Mucosa of descending colon (tissue), 3 donors: ENCODE measurements around the gene ATP6AP1. TPM values are rescaled to one million over a fixed set of nuclear protein-coding genes. Genes with fewer than 3 reads are reported as not detected.

ENCODE experiments used
- ATAC-seq: fragments of 200-7000 bp; cut with Tn5 transposase; one replicate; pipeline ENCODE4 v1.9.1; 2020; ENCODE audit warnings: mild to moderate bottlenecking, moderate library complexity
- DNase-seq, 3 donors: peaks; one replicate each; pipeline ENCODE4 v3.0.0-alpha.2; 2020
- H3K36me3 ChIP-seq: fragments of 200-600 bp; one replicate; pipeline ENCODE4 v1.8.0; 2021; ENCODE audit warnings: low read depth, mild to moderate bottlenecking
- H3K4me1 ChIP-seq: fragments of 200-600 bp; one replicate; pipeline ENCODE4 v1.8.0; 2021; ENCODE audit warnings: low read depth, mild to moderate bottlenecking
- H3K4me3 ChIP-seq: fragments of 200-600 bp; one replicate; pipeline ENCODE4 v1.8.0; 2021; ENCODE audit warnings: mild to moderate bottlenecking
- H3K9me3 ChIP-seq: fragments of 200-600 bp; one replicate; pipeline ENCODE4 v1.8.0; 2021; ENCODE audit warnings: mild to moderate bottlenecking
- intact Hi-C, 2 donors: fragments of 100-400 bp; cut with DNase I in 1 of 2; cut with micrococcal nuclease in 1 of 2; formaldehyde crosslinking; loops; one replicate each; pipeline versions ENCODE4 v1.11.0 to v1.11.1; 2022; cut with DNase I, micrococcal nuclease
- long read RNA-seq, 2 donors: library from polyadenylated mRNA; unstranded; transcript quantifications; one replicate each; pipeline ENCODE4 v2.0.0, GENCODE V29; 2019 to 2021
- total RNA-seq, 3 donors: library from RNA; stranded (reverse); fragmentation: NEBNext Ultra II Directional in 2 of 3; extraction: Animal tissue kit (Norgen Biotek cat#: 25700) in 2 of 3; gene quantifications; one replicate each; pipeline versions ENCODE4 v1.2.1 to v1.2.4, GENCODE V29; 2021 to 2023
- TF ChIP-seq, protein P1 (sequence below): fragments of 200-600 bp; IDR thresholded peaks from one replicate; pipeline ENCODE4 v1.8.0; 2022; ENCODE audit warnings: antibody characterized with exemption, mild to moderate bottlenecking
- donor health status: DM: no; HTN: no; CAD: no; lungs with moderate emphysema.
- donor health status: DM: no; HTN: no; CAD: no.
- donor health status: DM: no; HTN: yes; CAD: no.

The ATP6AP1 gene, protein sequence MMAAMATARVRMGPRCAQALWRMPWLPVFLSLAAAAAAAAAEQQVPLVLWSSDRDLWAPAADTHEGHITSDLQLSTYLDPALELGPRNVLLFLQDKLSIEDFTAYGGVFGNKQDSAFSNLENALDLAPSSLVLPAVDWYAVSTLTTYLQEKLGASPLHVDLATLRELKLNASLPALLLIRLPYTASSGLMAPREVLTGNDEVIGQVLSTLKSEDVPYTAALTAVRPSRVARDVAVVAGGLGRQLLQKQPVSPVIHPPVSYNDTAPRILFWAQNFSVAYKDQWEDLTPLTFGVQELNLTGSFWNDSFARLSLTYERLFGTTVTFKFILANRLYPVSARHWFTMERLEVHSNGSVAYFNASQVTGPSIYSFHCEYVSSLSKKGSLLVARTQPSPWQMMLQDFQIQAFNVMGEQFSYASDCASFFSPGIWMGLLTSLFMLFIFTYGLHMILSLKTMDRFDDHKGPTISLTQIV
- 10 to 100 TPM; 78.1 to 95.8 (median 95.2) TPM for total RNA-seq
- long read RNA-seq, donor 1, transcript ATP6AP1-201 (10 exons, 2,099 nt), result major isoform, 119 of 139 reads
- long read RNA-seq, donor 1, partial matches to known transcripts, result 14 of 139 reads
- long read RNA-seq, donor 1, other reads (novel, unspliced or antisense), result 5 of 139 reads
- long read RNA-seq, donor 2, transcript ATP6AP1-201 (10 exons, 2,099 nt), result major isoform, 94 of 103 reads
- long read RNA-seq, donor 2, partial matches to known transcripts, result 9 of 103 reads
- long read RNA-seq, donor 2, other reads (novel, unspliced or antisense), result 0 of 103 reads

DNA sequence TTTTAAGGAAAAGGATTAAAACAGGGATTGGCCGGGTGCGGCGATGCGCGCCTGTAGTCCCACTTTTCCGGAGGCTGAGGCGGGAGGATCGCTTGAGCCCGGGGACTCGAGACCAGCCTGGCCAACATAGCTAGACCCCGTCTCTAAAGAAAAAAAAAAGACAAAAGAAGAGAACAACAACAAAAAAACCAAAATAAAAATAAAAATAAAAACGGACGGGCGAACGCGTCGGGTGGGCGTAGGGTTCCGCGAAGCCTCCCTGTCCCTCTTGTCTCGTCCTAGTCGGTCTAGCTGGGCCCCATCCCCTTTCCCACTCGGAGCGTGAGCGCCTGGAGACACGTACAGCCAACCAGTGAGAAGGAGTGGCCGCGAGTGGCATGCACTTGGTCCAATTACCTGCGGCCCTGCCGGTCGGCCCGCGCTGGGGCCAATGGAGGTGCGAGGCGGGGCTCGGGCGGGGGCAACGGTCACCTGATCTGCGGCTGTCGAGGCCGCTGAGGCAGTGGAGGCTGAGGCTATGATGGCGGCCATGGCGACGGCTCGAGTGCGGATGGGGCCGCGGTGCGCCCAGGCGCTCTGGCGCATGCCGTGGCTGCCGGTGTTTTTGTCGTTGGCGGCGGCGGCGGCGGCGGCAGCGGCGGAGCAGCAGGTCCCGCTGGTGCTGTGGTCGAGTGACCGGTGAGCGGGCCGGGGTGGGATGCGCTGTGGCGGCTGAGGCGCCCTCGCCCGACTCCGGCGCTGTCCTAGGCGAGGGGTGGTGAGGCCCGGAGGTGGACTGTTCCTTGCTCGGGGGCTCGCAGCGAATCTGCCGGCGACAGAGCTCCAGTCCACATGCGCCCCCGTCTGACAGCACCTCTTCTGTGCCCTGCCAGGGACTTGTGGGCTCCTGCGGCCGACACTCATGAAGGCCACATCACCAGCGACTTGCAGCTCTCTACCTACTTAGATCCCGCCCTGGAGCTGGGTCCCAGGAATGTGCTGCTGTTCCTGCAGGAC is at the start of gene ATP6AP1:
ATP6AP1 (plus strand) TSS at position 502 of the 996 bp plus-strand sequence; CDS start at position 518, 16 bp downstream.
- Histone ChIP-seq H3K9me3 (no peaks in the 10 kb centered on the region), H3K36me3 (no peaks in the 10 kb centered on the region), H3K4me3 (peak within 1 kb of the TSS; percentile 36), H3K4me1 (no peaks in the 10 kb centered on the region)
- ATAC-seq (peak; percentile 98), DNase-seq (peak; percentile 90 to 96 (median 93))
- intact Hi-C loops, result no loop called here
- TF ChIP-seq, protein P1, sequence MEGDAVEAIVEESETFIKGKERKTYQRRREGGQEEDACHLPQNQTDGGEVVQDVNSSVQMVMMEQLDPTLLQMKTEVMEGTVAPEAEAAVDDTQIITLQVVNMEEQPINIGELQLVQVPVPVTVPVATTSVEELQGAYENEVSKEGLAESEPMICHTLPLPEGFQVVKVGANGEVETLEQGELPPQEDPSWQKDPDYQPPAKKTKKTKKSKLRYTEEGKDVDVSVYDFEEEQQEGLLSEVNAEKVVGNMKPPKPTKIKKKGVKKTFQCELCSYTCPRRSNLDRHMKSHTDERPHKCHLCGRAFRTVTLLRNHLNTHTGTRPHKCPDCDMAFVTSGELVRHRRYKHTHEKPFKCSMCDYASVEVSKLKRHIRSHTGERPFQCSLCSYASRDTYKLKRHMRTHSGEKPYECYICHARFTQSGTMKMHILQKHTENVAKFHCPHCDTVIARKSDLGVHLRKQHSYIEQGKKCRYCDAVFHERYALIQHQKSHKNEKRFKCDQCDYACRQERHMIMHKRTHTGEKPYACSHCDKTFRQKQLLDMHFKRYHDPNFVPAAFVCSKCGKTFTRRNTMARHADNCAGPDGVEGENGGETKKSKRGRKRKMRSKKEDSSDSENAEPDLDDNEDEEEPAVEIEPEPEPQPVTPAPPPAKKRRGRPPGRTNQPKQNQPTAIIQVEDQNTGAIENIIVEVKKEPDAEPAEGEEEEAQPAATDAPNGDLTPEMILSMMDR, result no peak

DNA sequence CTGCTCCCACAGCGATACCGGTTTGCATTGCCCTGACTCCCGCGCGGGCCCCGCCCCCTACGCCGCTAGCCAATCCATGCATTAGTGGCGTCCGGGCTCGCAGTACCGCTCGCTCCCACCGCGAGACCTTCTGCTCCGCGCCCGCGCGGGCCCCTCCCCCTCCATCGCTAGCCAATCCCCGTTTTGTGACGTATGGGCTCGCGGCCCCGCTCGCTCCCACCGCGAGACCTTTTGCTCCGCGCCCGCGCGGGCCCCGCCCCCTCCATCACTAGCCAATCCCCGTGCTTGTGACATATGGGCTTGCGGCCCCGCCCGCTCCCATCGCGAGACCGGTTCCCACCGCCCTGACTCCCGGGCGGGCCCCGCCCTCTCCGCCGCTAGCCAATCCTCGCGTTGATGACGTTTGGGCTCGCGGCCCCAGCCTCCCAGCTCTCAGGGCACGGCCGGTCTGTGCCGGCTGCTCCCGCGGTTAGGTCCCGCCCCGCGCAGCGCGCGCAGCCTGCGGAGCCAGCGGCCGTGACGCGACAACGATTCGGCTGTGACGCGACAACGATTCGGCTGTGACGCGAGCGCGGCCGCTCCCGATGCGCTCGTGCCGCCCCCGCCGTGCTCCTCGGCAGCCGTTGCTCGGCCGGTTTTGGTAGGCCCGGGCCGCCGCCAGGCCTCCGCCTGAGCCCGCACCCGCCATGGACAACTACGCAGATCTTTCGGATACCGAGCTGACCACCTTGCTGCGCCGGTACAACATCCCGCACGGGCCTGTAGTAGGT is 49.5 kb upstream of the ATP6AP1 start, which contains the start of gene EMD:
EMD (plus strand) TSS at position 497 of the 770 bp plus-strand sequence; CDS start at position 687, 190 bp downstream.
- no peaks in the 10 kb centered on the region for H3K4me1 ChIP-seq
- H3K4me3 ChIP-seq, result peak within 1 kb of the TSS; percentile 56
- H3K36me3 ChIP-seq, result no peaks in the 10 kb centered on the region
- TF ChIP-seq, protein P1, result no peak
- ATAC-seq (peak; percentile 88), DNase-seq (peak; percentile 96 to 99 (median 96))
- H3K9me3 ChIP-seq, result no peaks in the 10 kb centered on the region
- intact Hi-C loops, result no loop called here

DNA sequence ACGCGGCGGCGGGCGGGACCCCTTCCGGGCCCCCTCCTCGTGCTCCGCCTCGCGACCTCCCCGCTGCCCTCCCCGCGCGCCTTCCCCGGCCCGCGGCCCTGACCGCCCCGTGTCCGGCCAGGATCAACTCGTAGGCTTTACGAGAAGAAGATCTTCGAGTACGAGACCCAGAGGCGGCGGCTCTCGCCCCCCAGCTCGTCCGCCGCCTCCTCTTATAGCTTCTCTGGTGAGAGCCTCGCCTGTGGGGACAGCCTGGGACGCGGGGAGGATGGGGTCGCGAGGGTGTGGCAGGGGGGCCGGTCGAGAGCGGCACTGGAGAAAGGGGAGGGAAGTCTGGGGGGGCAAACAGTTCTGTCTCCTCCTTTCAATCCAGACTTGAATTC is 48.9 kb upstream of the ATP6AP1 start:
- Histone ChIP-seq H3K4me1 (no peaks in the 10 kb centered on the region), H3K36me3 (no peaks in the 10 kb centered on the region), H3K4me3 (peak overlapping the region; percentile 56), H3K9me3 (no peaks in the 10 kb centered on the region)
- TF ChIP-seq, protein P1, result no peak
- no peak for ATAC-seq
- DNase-seq, result no peak
- intact Hi-C loops, result no loop called here

DNA sequence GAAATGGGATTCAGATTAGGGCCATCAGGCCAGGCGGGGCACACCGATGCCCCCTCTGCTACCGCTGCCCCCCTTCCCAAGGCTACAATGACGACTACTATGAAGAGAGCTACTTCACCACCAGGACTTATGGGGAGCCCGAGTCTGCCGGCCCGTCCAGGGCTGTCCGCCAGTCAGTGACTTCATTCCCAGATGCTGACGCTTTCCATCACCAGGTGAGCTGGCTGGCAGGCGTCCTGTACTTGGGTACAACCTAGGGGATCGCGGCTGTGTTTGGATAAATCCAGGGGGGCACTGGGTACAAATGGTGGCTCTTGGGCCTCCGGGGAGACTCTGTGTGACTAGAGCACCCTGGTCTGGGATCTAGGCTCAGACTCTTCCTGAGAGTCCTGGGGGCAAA is 48.3 kb upstream of the ATP6AP1 start:
- Histone ChIP-seq H3K4me1 (no peaks in the 10 kb centered on the region), H3K9me3 (no peaks in the 10 kb centered on the region), H3K36me3 (no peaks in the 10 kb centered on the region), H3K4me3 (no peak overlapping the region)
- no peak for DNase-seq
- TF ChIP-seq, protein P1, result no peak
- ATAC-seq, result no peak
- intact Hi-C loops, result no loop called here
